MCF 10A (cell line): Measurements from ENCODE around the gene CHEK1. TPM values are rescaled to one million over a fixed set of nuclear protein-coding genes. Genes with fewer than 3 reads are reported as not detected.

Experiments
- BruUV-seq: library from RNA; stranded (reverse); fragments of 400-500 nt; replicated peaks from 2 replicates; lab custom pipeline; 2021; lab: Mats Ljungman, UMichigan
- CTCF ChIA-PET: fragments of 300-600 bp; sonication (Branson Sonifier 250); formaldehyde crosslinking; extraction: SDS; loops from one replicate; lab custom pipeline; 2021; ENCODE audit warnings: antibody characterized with exemption, inconsistent platforms; lab: Yijun Ruan, JAX
- POLR2A ChIA-PET: fragments of 300-600, 350-650 bp; sonication (Branson Sonifier 250); formaldehyde crosslinking; extraction: SDS; loops from one replicate; lab custom pipeline; 2020; ENCODE audit warnings: antibody characterized with exemption, inconsistent platforms; lab: Yijun Ruan, JAX
- DNase-seq: peaks from one replicate; pipeline ENCODE4 v3.0.0-alpha.2; 2018; ENCODE audit not compliant: unreplicated experiment
- H3K27ac Mint-ChIP-seq: one replicate; pipeline ENCODE4 v1.8.0; 2022; ENCODE audit warnings: mild to moderate bottlenecking, low read depth, mixed read lengths; ENCODE audit not compliant: unreplicated experiment
- H3K27me3 Mint-ChIP-seq: one replicate; pipeline ENCODE4 v1.8.0; 2022; ENCODE audit warnings: mixed read lengths; ENCODE audit not compliant: insufficient read depth, unreplicated experiment
- H3K36me3 Mint-ChIP-seq: one replicate; pipeline ENCODE4 v1.8.0; 2022; ENCODE audit warnings: mild to moderate bottlenecking, moderate library complexity, mixed read lengths; ENCODE audit not compliant: insufficient read depth, unreplicated experiment
- H3K4me1 Mint-ChIP-seq: one replicate; pipeline ENCODE4 v1.8.0; 2022; ENCODE audit warnings: mixed read lengths; ENCODE audit not compliant: insufficient read depth, unreplicated experiment
- H3K4me3 Mint-ChIP-seq: one replicate; pipeline ENCODE4 v1.8.0; 2022; ENCODE audit warnings: mild to moderate bottlenecking, moderate library complexity, mixed read lengths; ENCODE audit not compliant: unreplicated experiment
- H3K9me3 Mint-ChIP-seq: one replicate; pipeline ENCODE4 v1.8.0; 2022; ENCODE audit warnings: mixed read lengths; ENCODE audit not compliant: unreplicated experiment
- intact Hi-C: fragments of 100-400 bp; cut with micrococcal nuclease; formaldehyde crosslinking; loops from 2 replicates; pipeline ENCODE4 v1.14.1; 2022
- total RNA-seq: library from RNA; stranded (reverse); gene quantifications from 2 replicates; pipeline ENCODE4 v1.2.3, GENCODE V29; 2022
- TF ChIP-seq, protein P1 (sequence below): fragments of 200-600 bp; IDR thresholded peaks from one replicate; pipeline ENCODE4 v1.8.0; 2022; ENCODE audit warnings: antibody characterized with exemption, mild to moderate bottlenecking; ENCODE audit not compliant: unreplicated experiment

The CHEK1 gene
- total RNA-seq, 1 experiment from 2014 or later, result 33.3 TPM

GRCh38 chr11:125685228-125685627 lies 60.3 kb downstream of the CHEK1 start:
- no peak for DNase-seq
- intact Hi-C loops, result no loop called here
- ChIA-PET POLR2A (no interaction called here), CTCF (interaction anchor here (0.6 kb wide), 1 partner anchor 26 kb away, joined by 3 read pairs; no protein-coding TSS in a partner anchor)
- no peaks in the 10 kb centered on the region for H3K9me3 Mint-ChIP-seq
- no peak overlapping the region for H3K27ac Mint-ChIP-seq
- no peaks in the 10 kb centered on the region for H3K27me3 Mint-ChIP-seq
- BruUV-seq, result no TSS peak
- TF ChIP-seq, protein P1, sequence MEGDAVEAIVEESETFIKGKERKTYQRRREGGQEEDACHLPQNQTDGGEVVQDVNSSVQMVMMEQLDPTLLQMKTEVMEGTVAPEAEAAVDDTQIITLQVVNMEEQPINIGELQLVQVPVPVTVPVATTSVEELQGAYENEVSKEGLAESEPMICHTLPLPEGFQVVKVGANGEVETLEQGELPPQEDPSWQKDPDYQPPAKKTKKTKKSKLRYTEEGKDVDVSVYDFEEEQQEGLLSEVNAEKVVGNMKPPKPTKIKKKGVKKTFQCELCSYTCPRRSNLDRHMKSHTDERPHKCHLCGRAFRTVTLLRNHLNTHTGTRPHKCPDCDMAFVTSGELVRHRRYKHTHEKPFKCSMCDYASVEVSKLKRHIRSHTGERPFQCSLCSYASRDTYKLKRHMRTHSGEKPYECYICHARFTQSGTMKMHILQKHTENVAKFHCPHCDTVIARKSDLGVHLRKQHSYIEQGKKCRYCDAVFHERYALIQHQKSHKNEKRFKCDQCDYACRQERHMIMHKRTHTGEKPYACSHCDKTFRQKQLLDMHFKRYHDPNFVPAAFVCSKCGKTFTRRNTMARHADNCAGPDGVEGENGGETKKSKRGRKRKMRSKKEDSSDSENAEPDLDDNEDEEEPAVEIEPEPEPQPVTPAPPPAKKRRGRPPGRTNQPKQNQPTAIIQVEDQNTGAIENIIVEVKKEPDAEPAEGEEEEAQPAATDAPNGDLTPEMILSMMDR, result no peak
- peaks cover 5% of the 10 kb centered on the region for H3K36me3 Mint-ChIP-seq
- H3K4me1 Mint-ChIP-seq, result no peaks in the 10 kb centered on the region
- H3K4me3 Mint-ChIP-seq, result no peak overlapping the region

- H3K4me1 Mint-ChIP-seq, result no peaks in the 10 kb centered on the region
- POLR2A ChIA-PET, result no interaction called here
- BruUV-seq, result no TSS peak
- TF ChIP-seq, protein P1, result no peak
- H3K27ac Mint-ChIP-seq, result no peak overlapping the region
- no peaks in the 10 kb centered on the region for H3K36me3 Mint-ChIP-seq
- intact Hi-C loops, result no loop called here
- H3K9me3 Mint-ChIP-seq, result no peaks in the 10 kb centered on the region
- no peak for DNase-seq
- no peaks in the 10 kb centered on the region for H3K27me3 Mint-ChIP-seq
- CTCF ChIA-PET, result no interaction called here
- H3K4me3 Mint-ChIP-seq, result no peak overlapping the region
Observed at GRCh38 chr11:125688066-125688465, 63.1 kb downstream of the CHEK1 start.

DNA sequence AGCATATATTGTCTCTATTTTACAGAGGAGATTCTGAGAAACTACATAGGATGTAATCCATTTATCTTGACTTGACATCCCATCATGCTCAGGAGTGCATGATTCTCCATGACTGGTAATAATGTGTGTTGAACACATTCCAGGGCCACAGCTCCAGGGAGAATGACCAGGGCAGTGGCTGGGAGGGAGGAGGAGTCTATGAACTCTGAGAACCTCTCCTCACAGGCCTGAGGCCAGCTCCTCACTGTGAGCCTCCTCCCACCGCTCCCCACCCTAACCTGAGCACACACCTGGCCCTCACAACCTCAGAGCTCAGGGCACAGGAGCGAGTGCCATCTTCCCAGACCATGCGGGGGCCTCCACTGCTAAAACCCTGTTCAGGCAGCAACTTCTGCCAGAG lies 63.7 kb downstream of the CHEK1 start:
- DNase-seq, result no peak
- intact Hi-C loops, result no loop called here
- CTCF ChIA-PET, result no interaction called here
- no TSS peak for BruUV-seq
- Mint-ChIP-seq H3K36me3 (no peaks in the 10 kb centered on the region), H3K4me3 (no peak overlapping the region), H3K4me1 (no peaks in the 10 kb centered on the region), H3K27me3 (no peaks in the 10 kb centered on the region), H3K27ac (no peak overlapping the region), H3K9me3 (no peaks in the 10 kb centered on the region)
- TF ChIP-seq, protein P1, result no peak
- POLR2A ChIA-PET, result interaction anchor here (0.5 kb wide), 1 partner anchor 238 kb away, joined by 3 read pairs; no protein-coding TSS in a partner anchor

GRCh38 chr11:125689274-125689859 lies 64.4 kb downstream of the CHEK1 start:
- no TSS peak for BruUV-seq
- Mint-ChIP-seq H3K27me3 (no peaks in the 10 kb centered on the region), H3K4me1 (no peaks in the 10 kb centered on the region), H3K36me3 (no peaks in the 10 kb centered on the region), H3K4me3 (no peak overlapping the region), H3K27ac (no peak overlapping the region), H3K9me3 (no peaks in the 10 kb centered on the region)
- intact Hi-C loops, result no loop called here
- TF ChIP-seq, protein P1, result no peak
- CTCF ChIA-PET, result interaction anchor here (1.2 kb wide), 1 partner anchor 504 kb away, joined by 4 read pairs; no protein-coding TSS in a partner anchor
- DNase-seq, result peak; percentile 45
- POLR2A ChIA-PET, result interaction anchor here (0.5 kb wide), 1 partner anchor 239 kb away, joined by 3 read pairs; no protein-coding TSS in a partner anchor
